MG63 (cell line): ENCODE results near the gene TM6SF1. TPM values are rescaled to one million over a fixed set of nuclear protein-coding genes. Genes with fewer than 3 reads are reported as not detected.
"Not testable (repeated sequence)": the region's sequence is repeated elsewhere in the genome, so short reads cannot be mapped to it uniquely, and the experiment has no call there.

Experiments
- DNase-seq: peaks from one replicate; pipeline ENCODE4 v3.0.0-alpha.2; 2020
- H3K27me3 ChIP-seq: fragments of 250-450 bp; sonication (Bioruptor Pico); 2 replicates; pipeline ENCODE4 v1.5.1; 2020; ENCODE audit warnings: mild to moderate bottlenecking, moderate library complexity
- H3K36me3 ChIP-seq: fragments of 250-450 bp; sonication (Bioruptor Pico); 2 replicates; pipeline ENCODE4 v1.5.1; 2020; ENCODE audit warnings: mild to moderate bottlenecking, moderate library complexity
- H3K4me3 ChIP-seq: fragments of 250-450 bp; sonication (Bioruptor Pico); 2 replicates; pipeline ENCODE4 v1.5.1; 2020; ENCODE audit warnings: mild to moderate bottlenecking, moderate library complexity
- H3K9me3 ChIP-seq: fragments of 250-450 bp; sonication (Bioruptor Pico); 2 replicates; pipeline ENCODE4 v1.5.1; 2020; ENCODE audit warnings: mild to moderate bottlenecking, moderate library complexity
- total RNA-seq: library from RNA; depleted of rRNA; stranded (reverse); fragments of >200 nt; shearing (Covaris generic); gene quantifications from 2 replicates; pipeline ENCODE4 v1.2.3, GENCODE V29; 2014; ENCODE audit warnings: low replicate concordance

The TM6SF1 gene
- total RNA-seq, 1 experiment from 2014 or later = 1.6 TPM

GRCh38 chr15:83081256-83082014 is 26.0 kb upstream of the TM6SF1 start:
- DNase-seq = no peak
- Histone ChIP-seq H3K9me3 (peaks cover 2% of the 10 kb centered on the region; the same call in 1 of the 2 replicates), H3K4me3 (no peak overlapping the region), H3K36me3 (no peaks in the 10 kb centered on the region), H3K27me3 (peaks cover 40% of the 10 kb centered on the region)

GRCh38 chr15:83082730-83083386 is 24.6 kb upstream of the TM6SF1 start:
- no peak overlapping the region for H3K4me3 ChIP-seq
- no peak for DNase-seq
- H3K27me3 ChIP-seq = peaks cover 32% of the 10 kb centered on the region
- H3K9me3 ChIP-seq = peaks cover 2% of the 10 kb centered on the region; the same call in 1 of the 2 replicates
- H3K36me3 ChIP-seq = no peaks in the 10 kb centered on the region

DNA sequence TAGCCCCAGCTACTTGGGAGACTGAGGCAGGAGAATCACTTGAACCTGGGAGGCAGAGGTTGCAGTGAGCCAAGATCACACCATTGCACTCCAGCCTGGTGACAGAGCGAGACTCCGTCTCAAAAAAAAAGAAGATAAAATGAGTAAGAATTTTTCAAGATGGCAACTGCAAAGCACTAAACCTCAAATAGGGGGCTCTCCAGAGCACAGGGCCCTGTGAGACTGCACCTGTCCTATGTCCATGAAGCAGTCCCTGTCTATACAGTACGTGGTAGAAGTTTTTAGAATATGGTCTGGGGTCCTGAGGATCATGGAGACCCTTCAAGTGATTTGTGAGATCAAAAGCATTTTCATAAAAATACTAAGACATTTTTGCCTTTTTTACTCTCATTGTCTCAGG is 22.0 kb upstream of the TM6SF1 start:
- H3K36me3 ChIP-seq, H3K9me3 ChIP-seq, H3K4me3 ChIP-seq, H3K27me3 ChIP-seq, DNase-seq: not testable (repeated sequence)

DNA sequence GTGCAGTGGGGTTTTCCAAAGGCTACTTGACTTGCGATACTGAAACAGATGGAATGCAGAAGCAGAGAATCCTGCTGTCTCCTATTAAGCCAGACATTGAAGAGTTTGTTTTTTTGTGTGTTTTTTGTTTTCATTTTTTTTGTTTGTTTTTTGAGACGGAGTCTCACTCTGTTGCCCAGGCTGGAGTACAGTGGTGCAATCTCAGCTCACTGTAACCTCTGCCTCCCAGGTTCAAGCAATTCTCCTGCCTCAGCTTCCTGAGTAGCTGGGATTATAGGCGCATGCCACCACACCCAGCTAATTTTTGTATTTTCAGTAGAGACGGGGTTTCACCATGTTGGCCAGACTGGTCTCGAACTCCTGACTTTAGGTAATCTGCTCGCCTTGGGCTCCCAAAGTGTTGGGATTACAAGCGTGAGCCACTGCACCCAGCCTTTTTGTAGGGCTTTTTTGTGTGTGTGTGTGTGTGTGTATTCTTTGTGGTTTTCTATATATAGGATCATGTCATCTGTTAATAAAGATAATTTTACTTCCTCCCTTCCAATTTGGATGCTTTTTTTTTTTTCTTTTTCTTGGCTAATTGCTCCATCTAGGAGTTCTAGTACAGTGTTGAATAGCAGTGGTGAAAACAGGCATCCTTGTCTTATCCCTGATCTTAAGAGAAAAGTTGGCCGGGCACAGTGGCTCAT is 21.4 kb upstream of the TM6SF1 start:
- H3K36me3 ChIP-seq, H3K9me3 ChIP-seq, H3K27me3 ChIP-seq, DNase-seq, H3K4me3 ChIP-seq: not testable (repeated sequence)

GRCh38 chr15:83087576-83087975 is 19.9 kb upstream of the TM6SF1 start:
- no peak for DNase-seq
- no peak overlapping the region for H3K4me3 ChIP-seq
- peaks cover 2% of the 10 kb centered on the region; the same call in 1 of the 2 replicates for H3K9me3 ChIP-seq
- H3K27me3 ChIP-seq = no peaks in the 10 kb centered on the region; the same call in 1 of the 2 replicates
- no peaks in the 10 kb centered on the region for H3K36me3 ChIP-seq

DNA sequence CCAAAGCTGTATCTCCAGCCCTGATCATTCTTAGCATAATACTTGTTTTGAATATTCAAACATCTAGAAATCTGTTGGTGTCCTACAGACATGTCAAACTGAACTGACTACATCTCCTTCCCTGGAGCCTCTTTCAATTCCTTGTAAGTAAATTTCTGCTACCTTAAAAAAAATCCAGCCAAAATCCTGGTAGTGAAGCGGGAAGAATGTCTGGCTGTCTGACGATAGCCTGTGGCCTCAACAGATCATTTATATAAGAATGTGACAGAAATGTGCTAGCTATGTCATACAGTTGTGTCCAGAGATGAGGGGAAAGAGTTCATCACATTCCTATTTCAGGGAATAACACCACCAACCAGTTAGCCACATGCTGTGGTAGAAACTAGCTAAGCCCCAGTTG is 18.6 kb upstream of the TM6SF1 start:
- Histone ChIP-seq H3K4me3 (no peak overlapping the region), H3K36me3 (no peaks in the 10 kb centered on the region)

GRCh38 chr15:83090465-83090864 is 17.0 kb upstream of the TM6SF1 start:
- H3K27me3 ChIP-seq = no peaks in the 10 kb centered on the region; the same call in 1 of the 2 replicates

More for the DNA sequence above, 18.6 kb upstream of the TM6SF1 start:
- Histone ChIP-seq H3K9me3 (peaks cover 1% of the 10 kb centered on the region; the same call in 1 of the 2 replicates), H3K27me3 (no peaks in the 10 kb centered on the region; the same call in 1 of the 2 replicates)
- no peak for DNase-seq

DNA sequence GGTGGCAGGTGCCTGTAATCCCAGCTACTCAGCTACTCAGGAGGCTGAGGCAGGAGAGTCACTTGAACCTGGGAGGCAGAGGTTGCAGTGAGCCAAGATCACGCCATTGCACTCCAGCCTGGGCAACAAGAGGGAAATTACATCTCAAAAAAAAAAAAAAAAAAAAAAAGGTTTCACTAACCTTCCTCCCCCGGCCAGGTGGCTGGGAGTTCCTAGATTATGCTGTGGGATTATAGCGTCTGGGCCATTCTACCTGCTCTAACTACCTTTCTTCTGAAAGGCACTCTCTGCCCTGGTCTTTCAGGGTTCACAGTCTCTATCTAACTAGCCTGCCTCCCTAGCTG is 15.5 kb upstream of the TM6SF1 start:
- H3K4me3 ChIP-seq, H3K9me3 ChIP-seq, H3K27me3 ChIP-seq, DNase-seq, H3K36me3 ChIP-seq: not testable (repeated sequence)

More at GRCh38 chr15:83090465-83090864, 17.0 kb upstream of the TM6SF1 start:
- no peaks in the 10 kb centered on the region for H3K36me3 ChIP-seq
- H3K9me3 ChIP-seq = no peaks in the 10 kb centered on the region
- no peak for DNase-seq
- H3K4me3 ChIP-seq = no peak overlapping the region

DNA sequence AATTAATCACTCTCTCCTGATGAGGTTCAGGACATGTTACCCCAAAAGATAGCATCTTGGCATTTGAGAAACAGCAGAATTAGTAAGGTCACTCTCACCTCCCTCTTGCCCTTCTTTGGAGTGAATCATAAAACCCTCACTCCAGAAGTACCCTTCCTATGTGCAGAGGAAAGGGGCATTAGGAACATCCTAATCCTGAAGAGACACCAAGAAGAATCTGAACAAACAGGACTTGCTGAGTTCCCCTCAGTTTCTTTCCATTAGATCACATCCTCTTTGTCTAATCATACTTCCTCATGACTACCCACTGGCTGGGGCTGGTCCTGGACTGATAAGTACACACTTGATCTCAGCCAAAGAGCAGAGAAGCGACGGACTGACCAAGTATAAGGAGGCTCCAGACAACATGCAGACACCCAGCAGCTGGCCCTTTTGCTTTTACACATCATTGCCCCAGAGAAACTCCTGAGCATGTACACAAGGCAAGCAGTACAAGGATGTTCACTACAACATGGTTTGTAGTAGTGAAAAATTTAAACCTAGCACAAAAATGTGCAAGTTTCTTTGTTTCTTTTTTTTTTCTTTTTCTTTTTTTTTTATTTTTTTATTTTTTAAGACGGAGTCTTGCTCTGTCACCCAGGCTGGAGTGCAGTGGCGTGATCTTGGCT is 15.0 kb upstream of the TM6SF1 start:
- Histone ChIP-seq H3K27me3 (no peaks in the 10 kb centered on the region; the same call in none of the 2 replicates), H3K9me3 (peaks cover 4% of the 10 kb centered on the region), H3K36me3 (no peaks in the 10 kb centered on the region), H3K4me3 (no peak overlapping the region)
- no peak for DNase-seq

DNA sequence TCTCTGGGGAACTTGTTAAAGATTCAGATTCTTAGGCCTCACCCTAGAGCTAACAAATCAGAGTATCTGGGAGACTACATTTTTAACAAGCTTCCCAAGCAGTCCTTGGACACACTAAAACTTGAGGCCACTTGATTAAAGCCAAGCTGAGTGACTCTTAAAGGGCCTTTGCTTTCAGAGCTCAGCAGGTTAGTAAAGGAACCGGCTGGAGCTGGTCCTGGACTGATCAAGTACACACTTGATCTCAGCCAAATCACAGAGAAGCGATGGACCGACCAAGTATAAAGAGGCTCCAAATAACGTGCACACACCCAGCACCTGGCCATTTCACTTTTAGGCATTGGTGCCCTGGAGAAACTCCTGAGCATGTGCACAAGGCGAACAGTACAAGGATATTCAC is 12.9 kb upstream of the TM6SF1 start:
- H3K4me3 ChIP-seq = no peak overlapping the region

DNA sequence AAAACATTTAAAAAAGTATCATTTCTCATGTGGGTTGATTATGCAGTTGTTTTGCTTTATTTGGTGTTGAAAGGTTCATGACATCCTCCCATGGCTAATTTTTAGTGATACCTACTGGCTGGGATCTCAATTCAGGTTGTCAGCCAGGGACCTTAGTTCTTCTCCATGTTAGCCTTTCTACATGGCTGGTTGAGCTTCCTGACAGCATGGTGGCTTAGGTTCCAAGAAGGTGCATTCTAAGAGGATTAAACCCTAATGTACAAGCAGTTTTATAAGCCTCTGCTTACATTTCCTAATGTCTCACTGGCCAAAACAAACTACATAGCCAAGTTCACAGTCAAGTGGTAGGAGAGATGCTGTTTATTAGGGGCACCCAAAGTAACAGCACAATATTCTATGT is 9.4 kb upstream of the TM6SF1 start:
- no peaks in the 10 kb centered on the region for H3K36me3 ChIP-seq
- no peak overlapping the region for H3K4me3 ChIP-seq
- peaks cover 6% of the 10 kb centered on the region for H3K27me3 ChIP-seq
- DNase-seq = no peak
- peaks cover 16% of the 10 kb centered on the region for H3K9me3 ChIP-seq

More for the DNA sequence above, 12.9 kb upstream of the TM6SF1 start:
- Histone ChIP-seq H3K9me3 (peaks cover 16% of the 10 kb centered on the region), H3K27me3 (peaks cover 5% of the 10 kb centered on the region), H3K36me3 (no peaks in the 10 kb centered on the region)
- no peak for DNase-seq

DNA sequence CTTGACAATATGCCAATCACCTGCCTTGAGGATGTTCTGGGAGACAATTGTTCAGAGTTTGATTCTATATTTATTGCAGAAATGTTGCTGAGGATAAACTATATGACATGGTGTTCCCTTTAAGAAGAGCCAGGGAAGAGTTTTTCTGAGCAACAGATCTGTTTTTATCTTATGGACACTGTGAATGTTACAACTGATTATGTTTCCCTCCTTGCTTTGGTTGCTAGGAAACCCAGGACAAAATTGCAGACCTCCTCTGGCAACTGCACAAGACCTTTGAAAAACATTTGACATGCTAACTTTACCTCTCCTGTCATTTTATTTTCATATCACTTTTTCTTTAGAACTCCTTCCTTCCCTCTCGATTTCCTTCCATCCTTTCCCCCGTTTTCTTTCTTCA is 8.2 kb upstream of the TM6SF1 start:
- H3K36me3 ChIP-seq = no peaks in the 10 kb centered on the region
- DNase-seq = no peak

DNA sequence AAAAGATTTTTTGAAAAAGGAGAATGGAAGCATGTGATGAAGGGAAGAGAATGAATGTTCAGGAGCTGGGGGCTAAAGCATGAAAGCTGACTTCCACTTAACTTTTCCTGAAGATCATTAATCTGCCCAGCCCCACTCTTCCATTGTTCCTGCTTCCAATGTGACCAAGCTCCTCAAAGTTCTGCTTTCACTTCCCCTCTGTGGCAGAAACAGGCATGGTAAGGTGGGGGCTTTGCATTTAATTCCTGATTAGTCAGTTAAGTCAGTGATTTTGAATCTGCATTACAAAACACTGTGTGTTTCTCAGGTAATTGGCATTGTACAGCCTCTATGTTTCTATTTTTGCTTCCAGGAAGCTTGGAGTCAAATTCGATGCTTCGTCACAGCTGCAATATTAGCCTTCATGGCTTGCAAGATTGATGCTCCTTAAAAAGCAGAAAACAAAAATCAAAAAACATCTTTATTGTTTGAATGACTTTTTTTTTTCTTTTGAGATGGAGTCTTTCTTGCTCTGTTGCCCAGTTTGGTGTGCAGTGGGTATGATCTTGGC is 7.3 kb upstream of the TM6SF1 start:
- peaks cover 16% of the 10 kb centered on the region for H3K9me3 ChIP-seq
- H3K4me3 ChIP-seq = no peak overlapping the region
- H3K36me3 ChIP-seq = no peaks in the 10 kb centered on the region
- no peak for DNase-seq
- H3K27me3 ChIP-seq = peaks cover 6% of the 10 kb centered on the region

More for the DNA sequence above, 8.2 kb upstream of the TM6SF1 start:
- H3K4me3 ChIP-seq = no peak overlapping the region
- peaks cover 16% of the 10 kb centered on the region for H3K9me3 ChIP-seq
- peaks cover 6% of the 10 kb centered on the region for H3K27me3 ChIP-seq

DNA sequence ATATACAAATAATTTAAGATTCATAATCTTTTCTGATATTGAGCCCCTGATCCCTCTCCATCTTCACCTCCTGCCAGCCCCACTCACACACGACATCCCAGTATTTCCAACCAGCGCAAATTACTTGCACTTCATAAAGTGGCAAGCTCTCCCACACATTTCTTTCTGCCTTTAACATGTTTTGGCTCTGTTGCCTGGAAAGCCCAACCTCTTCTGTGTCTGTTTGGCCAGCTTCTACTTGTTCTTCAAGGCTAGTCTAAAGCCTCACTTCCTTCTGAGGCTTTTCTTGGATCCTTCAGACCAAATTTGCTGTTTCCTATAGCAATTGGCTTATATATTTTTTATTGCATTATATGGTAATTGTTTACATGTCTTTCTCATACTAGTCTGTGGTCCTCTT is 5.1 kb upstream of the TM6SF1 start:
- H3K27me3 ChIP-seq = peaks cover 6% of the 10 kb centered on the region; the same call in 1 of the 2 replicates
- no peaks in the 10 kb centered on the region for H3K36me3 ChIP-seq
- H3K4me3 ChIP-seq = no peak overlapping the region
- DNase-seq = no peak
- peaks cover 13% of the 10 kb centered on the region for H3K9me3 ChIP-seq

DNA sequence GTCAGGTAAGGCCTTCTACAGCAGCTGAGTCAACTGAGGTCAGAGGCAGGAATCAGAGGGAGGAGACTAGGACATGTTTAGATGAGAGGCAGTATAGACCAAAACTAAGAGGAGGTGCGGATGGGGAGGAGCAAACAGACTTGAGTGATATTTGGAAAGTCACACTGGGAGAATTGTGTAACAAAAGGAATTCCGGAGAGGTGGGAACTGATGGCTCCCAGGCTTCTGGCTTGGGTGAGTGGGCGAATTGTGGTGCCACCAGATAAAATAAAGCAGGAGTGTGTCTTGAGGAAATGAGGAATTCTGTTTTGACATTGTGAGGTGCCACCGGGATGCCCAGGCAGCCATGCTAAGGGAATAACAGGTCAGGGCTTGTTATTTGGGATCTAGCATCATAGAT is 3.3 kb upstream of the TM6SF1 start:
- no peak overlapping the region for H3K4me3 ChIP-seq
- no peak for DNase-seq
- peaks cover 2% of the 10 kb centered on the region; the same call in 1 of the 2 replicates for H3K27me3 ChIP-seq
- H3K9me3 ChIP-seq = no peaks in the 10 kb centered on the region
- H3K36me3 ChIP-seq = no peaks in the 10 kb centered on the region

DNA sequence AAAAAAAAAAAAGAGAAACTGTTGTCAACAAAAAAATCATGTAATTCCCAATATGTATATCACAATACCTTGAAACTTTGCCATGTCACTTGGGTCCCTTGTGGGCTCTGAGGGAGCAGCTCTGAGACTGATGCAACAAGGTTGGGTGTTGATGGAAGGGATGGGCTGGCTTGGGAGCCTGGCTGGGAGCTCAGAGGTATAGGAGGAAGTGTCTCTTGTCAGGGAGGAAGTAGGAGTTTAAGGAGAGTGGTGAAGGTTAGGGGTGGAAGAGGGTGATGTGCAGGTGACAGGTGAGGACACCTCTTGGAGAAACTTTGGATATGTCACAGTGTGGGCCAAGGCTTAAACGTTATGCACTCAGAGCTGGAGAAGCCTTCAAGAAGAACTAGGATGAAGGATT is 2.0 kb upstream of the TM6SF1 start:
- Histone ChIP-seq H3K27me3 (peaks cover 2% of the 10 kb centered on the region; the same call in 1 of the 2 replicates), H3K4me3 (no peak overlapping the region), H3K36me3 (no peaks in the 10 kb centered on the region), H3K9me3 (no peaks in the 10 kb centered on the region)
- DNase-seq = no peak
